Caki2 (cell line): ENCODE measurements around the gene PLK1. TPM values are rescaled to one million over a fixed set of nuclear protein-coding genes. Genes with fewer than 3 reads are reported as not detected.

ENCODE experiments used
- DNase-seq: peaks from one replicate; pipeline ENCODE4 v3.0.0-alpha.2; 2015; ENCODE audit warnings: low read depth
- in situ Hi-C: cut with HindIII; loops from 2 replicates; pipeline ENCODE4 v1.10.0; 2016; ENCODE audit warnings: low sequenced_read_pairs, low pct_unique_long_range_greater_than_20kb, mixed read lengths
- total RNA-seq: library from RNA; depleted of rRNA; stranded (reverse); fragments of >200 nt; shearing (Covaris generic); gene quantifications from 2 replicates; pipeline ENCODE4 v1.2.3, GENCODE V29; 2014; ENCODE audit warnings: low replicate concordance

The PLK1 gene
- total RNA-seq, 1 experiment from 2014 or later = 20.9 TPM

DNA sequence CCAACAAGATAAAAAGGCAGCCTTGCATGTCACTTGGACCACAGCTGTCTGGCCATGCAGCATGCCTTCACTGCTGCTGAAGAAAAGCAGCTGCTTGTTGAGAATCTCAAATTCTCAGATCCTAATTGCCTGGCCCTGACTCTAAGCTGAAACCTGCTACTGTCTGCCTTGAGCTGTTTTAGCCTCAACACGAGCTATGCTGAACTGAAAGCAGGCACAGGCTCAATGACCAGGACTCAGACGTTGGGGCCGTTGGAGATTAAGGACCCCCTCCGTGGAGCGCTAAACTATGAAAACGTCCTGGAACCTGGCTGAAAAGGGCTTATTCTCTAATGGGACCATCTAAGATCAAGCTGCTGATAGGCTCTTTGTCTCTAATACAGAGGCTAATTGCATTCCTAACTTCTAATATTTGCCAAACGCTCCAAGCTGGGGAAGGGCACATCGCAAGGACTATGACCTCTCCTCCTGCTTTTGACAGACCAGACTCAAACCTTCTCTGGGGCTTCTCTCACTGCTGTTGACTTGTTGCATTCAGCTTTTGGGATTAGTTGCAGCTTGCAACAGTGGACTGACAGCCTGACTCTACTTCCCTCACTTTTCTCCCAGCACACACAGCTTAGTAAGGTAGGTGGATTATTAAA is 4.6 kb upstream of the PLK1 start:
- no peak for DNase-seq

DNA sequence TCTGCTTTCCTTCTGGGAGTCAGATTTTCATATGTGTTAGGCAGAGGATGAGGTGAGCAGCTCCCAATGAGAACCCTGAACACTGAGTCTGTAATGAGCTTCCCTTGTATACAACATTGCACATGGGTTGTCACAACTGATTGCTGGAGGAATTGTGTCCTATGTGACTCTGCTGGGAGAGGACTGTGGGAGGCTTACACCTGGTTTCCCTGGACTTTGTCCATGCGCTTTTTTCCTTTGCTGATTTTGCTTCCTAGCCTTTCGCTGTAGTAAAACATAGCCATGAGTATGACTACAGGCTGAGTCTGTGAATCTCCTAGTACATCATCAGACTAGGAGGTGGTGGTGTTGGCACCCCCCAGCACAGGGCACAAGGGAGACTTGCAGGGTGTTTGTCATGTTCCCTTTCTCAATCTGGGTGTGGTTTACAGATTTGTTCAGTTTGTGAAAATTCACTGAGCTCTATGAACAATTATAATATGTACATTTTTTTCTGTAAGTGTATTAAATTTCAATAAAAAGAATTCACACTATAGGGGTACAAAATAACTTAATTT is 1.7 kb upstream of the PLK1 start:
- in situ Hi-C loops = no loop called here
- DNase-seq = no peak

More for the DNA sequence above, 4.6 kb upstream of the PLK1 start:
- in situ Hi-C loops = no loop called here

DNA sequence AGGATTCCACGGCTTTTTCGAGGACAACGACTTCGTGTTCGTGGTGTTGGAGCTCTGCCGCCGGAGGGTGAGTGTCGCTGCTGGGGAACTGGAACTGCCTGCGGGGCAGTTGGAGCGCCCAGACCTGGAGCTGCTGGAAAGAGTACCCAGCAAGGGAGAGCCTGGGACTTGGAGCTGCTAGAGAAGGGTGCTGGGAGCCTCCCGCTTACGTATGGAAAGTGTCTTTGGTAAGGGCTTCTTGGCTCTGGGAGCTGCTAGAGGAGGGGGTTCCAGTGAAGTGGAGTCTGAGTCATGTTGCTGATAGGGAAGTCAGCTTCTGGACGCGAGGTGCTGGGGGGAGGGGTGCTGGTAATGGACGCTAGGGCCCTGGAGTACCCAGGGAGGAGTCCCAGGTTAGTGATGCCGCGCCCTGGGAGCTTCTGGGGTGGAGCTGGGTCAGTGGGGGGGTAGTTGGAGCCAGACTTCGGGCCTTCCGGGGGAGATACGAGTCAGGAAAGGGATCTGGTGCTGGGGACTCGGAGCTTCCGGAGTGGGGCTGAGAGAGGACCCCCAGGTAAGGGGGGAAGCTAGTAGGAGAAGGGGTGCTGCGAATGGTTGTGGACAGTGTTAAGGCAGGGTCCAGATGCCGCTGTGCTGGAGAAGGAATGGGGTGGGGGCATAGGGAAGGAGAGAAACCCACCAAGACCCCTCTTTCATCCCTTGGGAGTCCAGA is 741 bp downstream of the PLK1 start:
- in situ Hi-C loops = no loop called here
- peak; percentile 52 for DNase-seq

DNA sequence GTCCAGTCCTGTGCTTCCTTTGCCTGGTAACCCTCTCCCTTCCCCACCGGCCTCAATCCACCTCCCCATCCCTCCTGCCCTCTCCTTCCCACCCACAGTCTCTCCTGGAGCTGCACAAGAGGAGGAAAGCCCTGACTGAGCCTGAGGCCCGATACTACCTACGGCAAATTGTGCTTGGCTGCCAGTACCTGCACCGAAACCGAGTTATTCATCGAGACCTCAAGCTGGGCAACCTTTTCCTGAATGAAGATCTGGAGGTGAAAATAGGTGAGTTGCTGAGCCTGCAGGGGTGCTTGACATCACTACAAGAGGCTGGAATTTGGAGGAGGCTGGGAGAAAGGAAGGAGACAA is 1.3 kb downstream of the PLK1 start:
- in situ Hi-C loops = no loop called here
- no peak for DNase-seq

DNA sequence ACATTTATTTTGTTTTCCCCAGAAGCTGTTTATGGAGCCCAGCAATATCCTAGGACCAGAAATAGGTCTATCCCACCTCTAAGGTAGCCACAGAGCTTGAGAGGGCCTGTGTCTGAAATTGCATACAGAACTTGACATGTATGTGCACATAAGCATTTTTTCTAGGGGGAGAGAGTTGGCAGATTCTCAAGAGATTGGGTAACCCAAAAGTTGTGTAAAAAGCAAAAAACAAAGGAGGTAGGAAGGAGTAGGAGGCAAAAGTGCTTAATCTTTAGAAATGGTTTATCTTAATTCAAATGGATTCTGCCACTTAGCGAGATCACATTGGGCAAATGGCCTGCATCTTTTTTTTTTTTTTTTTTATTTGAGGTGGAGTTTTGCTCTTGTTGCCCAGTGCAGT is 3.5 kb downstream of the PLK1 start:
- in situ Hi-C loops = no loop called here

DNA sequence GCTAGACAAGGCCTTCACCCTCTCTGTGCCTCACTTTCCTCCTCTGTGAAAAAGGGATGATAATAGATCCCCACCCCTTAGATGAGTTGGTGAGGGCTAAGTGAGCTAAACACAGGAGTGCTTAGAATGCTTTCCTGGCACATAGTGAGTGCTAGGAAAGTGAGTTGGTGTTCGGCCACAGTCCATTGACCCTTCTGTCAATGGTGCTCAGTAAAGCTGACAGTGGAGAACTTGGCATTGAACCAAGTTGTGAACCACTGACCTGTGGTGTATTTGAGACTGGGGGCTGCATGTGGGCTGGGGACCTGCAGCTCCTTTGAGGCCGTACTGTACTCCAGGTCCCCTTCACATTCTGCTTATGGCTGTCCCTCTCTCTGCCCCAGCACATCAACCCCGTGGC is 4.8 kb downstream of the PLK1 start:
- in situ Hi-C loops = no loop called here
- DNase-seq = no peak

More for the DNA sequence above, 3.5 kb downstream of the PLK1 start:
- DNase-seq = no peak

DNA sequence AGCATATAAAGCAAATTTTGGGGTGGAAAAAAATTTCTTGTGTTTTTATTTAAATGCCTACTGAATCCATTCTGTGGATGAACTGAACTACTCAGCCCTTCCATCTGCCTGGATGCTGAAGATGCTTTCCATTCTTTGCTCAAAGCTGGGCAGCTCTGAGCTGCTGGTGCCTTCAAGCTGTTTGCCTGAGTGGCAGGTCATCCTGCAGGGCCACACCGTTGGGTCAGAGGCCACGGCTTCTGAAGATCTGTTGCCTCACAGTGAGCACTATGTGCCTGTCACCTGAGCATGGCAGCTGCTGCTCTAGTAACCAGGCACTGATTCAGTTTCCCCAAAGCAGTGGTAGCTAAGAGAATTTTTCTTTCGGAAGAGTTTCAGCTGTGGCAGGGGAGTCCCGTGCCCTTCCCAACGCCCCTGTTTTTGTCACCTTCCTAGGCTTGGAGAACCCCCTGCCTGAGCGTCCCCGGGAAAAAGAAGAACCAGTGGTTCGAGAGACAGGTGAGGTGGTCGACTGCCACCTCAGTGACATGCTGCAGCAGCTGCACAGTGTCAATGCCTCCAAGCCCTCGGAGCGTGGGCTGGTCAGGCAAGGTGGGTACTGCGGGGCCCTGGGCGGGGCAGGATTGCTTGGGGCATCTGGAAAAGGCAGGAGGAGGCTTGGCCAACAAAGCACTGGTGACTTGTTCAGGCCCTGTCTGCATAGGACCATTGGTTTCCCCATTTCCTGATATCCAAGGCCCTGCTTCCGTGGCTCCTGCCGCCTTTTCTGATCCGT is 8.5 kb downstream of the PLK1 start:
- no peak for DNase-seq
- in situ Hi-C loops = no loop called here

DNA sequence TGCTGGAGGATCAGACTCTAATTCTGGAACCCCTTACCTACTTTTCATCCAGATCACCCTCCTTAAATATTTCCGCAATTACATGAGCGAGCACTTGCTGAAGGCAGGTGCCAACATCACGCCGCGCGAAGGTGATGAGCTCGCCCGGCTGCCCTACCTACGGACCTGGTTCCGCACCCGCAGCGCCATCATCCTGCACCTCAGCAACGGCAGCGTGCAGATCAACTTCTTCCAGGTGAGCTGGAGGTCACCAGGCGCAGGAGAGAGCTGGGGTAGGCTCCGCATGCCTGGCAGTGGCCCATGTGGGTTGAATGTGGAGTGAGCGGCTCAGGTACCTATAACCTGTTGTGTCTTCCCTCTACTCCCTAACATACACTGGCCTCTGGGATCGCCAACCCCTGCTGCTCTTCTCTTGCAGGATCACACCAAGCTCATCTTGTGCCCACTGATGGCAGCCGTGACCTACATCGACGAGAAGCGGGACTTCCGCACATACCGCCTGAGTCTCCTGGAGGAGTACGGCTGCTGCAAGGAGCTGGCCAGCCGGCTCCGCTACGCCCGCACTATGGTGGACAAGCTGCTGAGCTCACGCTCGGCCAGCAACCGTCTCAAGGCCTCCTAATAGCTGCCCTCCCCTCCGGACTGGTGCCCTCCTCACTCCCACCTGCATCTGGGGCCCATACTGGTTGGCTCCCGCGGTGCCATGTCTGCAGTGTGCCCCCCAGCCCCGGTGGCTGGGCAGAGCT is 10.9 kb downstream of the PLK1 start:
- DNase-seq = no peak
- in situ Hi-C loops = no loop called here

DNA sequence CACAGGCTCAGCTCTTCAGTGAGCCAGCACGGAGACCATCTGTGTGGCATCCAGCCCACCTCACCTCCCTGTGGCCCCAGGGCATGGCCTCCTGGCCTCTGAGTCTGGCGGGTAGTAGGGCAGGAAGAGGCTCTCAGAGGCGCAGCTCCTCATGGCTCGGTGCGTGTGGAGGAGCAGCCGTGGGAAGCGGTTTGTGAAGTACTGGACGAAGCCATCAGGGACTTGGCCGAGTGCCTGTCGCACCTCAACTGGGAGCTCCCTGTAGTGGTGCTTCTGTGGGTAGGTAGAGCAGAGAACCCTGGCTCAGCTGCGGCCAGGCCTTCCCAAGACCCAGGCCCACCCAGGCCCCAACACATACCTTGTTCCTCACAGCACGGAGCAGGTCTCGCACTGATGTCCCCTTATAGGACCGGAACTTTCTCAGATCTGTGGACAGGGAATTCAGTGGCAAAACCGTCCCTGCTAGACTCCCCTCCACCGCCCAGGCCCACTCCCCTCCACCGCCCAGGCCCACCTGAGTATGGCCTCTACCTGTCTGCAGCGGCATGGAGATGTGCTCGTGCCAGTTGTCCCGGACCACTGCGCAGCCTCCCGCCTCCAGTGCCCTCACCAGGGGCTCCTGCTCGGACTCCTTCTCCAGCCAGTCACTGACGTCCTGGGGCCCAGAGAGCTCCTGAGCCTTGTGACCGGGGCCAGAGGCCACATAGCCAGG is 12.2 kb downstream of the PLK1 start:
- DNase-seq = no peak
- in situ Hi-C loops = no loop called here

DNA sequence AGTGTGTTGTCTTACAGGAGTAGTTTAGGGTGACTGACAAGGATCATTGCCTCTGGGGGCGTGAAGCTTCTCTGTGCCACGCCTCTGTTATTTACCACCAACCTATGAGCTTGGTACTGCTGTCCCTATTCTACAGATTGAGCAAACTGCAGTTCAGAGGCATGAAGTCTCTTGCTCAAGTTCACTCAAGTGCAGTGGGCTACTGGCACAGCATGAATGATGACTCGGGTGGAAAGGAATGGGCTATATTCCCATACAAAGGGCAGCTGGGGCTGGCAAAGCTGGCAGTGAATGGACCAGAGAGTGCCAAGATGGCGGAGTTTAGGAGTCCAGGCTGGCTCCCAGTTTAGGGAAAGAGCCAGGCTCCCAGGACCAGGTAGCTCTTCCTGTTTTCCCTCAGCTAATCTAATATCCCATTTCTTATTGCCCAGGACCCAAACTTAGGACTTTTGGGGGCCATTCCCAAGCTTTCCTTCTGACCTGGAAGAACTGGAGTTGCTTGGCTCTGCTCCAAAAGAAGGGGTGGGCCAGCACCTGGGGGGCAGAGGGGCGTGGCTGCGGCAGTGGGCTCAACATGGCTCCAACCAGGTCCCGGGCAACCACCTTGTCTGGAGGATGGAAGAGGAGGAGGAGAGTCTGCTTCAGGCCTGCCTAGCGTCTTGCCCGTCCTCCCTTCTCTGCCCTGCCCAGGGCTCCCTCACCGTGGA is 12.9 kb downstream of the PLK1 start:
- peak; percentile 78 for DNase-seq
- in situ Hi-C loops = no loop called here

DNA sequence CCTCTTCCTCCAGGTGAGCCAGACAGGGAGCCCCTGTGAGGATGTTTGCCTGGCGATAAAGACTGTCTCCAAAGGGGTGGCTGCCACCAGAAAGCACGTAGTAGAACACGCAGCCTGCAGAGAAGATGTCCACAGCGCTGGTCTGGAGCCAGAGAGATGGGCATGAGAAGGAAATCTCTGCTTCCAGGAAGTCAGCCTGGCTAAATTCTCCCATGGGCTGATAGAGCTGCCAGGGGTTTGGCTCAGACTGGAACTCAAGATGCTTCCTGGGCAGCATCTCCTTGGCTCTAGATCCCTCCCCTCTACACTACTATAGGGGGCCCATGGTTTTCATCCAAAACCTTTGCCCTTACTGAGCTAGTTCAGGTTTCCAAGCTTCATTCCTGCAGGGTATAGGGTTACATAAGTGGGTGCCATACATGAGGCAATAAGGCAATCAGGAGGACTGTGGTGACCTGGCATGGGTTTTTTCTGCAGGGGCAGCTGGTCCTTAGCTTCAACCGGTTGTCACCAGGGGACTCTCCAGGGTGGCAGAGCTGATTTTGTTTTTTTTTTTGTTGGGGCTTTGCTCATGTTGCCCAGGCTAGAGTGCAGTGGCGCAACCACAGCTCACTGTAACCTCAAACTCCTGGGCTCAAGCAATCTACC is 13.6 kb downstream of the PLK1 start:
- in situ Hi-C loops = no loop called here
- DNase-seq = no peak

DNA sequence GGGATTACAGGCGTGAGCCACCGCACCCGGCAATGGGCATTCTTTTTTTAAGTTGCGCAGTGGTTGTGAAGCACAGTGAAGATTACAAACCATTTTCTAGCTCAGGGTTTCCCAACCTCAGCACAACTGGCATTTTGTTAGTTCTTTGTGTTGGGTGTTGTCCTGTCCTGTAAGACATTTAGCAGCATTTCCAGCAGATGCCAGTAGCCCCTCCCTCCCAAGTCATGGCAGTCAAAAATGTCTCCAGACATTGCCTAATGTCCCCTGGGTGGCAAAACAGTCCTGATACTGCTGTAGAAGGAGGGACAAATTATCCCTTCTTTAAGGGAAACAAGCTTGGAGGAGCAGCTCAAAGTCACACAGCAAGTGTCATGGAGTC is 15.6 kb downstream of the PLK1 start:
- in situ Hi-C loops = no loop called here
- no peak for DNase-seq

DNA sequence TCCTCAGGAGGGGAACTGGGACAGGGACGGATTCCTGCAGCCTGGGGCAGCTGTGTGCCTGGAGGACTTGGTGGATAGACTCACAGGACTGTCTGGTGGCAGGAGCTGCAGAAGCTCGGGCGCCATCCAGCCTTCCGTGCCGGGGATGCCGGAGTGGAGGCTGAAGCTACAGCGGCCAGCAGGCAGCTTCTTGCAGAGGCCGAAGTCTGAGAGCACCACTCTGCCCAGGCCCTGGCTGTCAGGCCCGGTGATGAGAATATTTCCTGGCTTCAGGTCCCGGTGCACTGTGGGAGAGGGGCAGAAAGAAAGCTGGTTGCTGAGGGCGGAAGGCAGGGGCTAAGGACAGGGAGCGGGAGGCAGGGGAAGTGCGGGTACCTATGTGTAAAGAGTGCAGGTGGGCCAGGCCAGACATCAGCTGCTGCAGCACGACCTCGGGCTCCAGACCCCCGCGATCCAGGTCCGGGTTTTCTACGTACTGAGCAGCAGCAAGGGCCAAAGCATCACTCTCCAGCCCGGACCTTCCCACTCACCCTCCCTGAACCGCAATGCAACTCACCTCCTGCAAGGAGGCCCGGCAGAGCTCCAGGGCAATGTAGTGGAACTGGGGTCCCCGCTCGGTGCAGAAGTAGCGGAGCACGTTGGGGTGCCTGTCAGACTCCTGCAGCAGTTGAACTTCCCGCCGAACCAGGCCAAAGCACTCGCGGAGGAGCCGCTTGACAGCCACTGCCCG is 16.1 kb downstream of the PLK1 start:
- DNase-seq = no peak
- in situ Hi-C loops = no loop called here

DNA sequence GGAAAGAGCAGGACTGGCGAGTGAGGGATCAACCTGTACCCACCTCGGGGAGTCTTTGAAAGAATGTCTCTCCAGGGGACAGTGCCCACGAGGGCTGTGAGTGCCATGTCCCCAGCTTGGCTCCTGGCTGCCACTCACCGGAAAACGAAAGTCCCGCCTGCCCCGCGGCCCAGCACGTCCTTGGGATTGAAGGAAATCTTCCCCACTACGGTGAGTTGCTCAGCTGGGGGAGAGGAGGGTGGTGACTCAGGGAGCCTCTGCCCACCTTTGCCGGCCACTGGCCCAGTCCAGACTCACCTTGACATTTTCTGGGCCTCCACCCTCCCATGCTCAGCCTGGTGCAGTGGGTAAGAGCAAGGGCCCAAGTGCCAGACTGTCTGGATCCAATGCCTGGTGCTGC is 17.1 kb downstream of the PLK1 start:
- in situ Hi-C loops = no loop called here
- no peak for DNase-seq

DNA sequence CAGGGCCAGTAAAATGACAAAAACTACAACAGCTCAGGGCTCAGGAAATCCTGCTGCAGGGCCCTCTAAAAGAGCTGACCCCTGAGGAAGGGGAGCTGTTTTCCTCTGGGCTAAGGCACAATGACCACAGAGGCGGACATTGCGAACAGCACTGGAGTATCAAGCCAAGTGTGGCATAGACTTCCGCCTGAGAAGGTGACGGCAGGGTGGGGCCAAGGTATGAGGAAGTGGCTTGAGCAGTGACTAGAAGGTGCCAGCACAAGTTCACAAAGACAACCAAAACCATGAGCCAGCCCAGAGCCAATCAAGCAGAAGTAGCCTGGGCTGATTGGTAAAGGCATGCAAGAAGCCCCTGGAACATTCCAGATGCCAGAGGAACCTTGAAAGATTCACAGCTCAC is 20.4 kb downstream of the PLK1 start:
- DNase-seq = peak; percentile 11
- in situ Hi-C loops = no loop called here

DNA sequence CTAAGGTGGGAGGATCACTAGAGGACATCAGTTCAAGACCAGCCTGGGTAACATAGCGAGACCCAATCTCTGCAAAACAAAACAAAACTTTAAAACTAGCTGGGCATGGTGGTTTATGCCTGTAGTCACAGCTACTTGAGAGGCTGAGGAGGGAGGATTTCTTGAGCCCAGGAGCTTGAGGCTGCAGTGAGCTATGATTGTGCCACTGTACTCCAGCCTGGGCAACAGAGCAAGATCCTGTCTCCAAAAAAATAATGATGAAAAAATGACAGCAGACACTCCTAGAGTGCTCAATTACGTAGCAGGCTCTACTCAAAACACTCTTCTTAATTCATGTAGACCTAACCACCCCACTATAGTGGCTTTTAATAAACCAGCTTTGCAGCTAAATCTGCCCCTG is 21.4 kb downstream of the PLK1 start:
- DNase-seq = no peak
- in situ Hi-C loops = no loop called here
